Stomach (tissue), 9 donors: ENCODE measurements around the gene TMOD2. TPM values are rescaled to one million over a fixed set of nuclear protein-coding genes. Genes with fewer than 3 reads are reported as not detected.

Source experiments
- DNase-seq, 2 donors: peaks; one replicate each; pipeline versions ENCODE4 v3.0.0 to v3.0.0-alpha.2; 2013 to 2019
- H3K27ac ChIP-seq, 5 donors: fragments of 200-600 bp in 4 of 5; sonication (generic) in 4 of 5; one replicate each; pipeline ENCODE4 v1.5.1; 2013 to 2019; ENCODE audit warnings: mild to moderate bottlenecking in 1 of 5, moderate library complexity in 1 of 5
- H3K27me3 ChIP-seq, 3 donors: fragments of 200-600 bp; sonication (generic); one replicate each; pipeline ENCODE4 v1.5.1; 2017 to 2019; ENCODE audit warnings: mixed run types in 1 of 3
- H3K36me3 ChIP-seq, 4 donors: fragments of 200-600 bp; sonication (generic); 1 replicate in 3 of 4; 2 replicates in 1 of 4; pipeline ENCODE4 v1.5.1; 2016 to 2019
- H3K4me1 ChIP-seq, 4 donors: fragments of 200-600 bp; sonication (generic); one replicate each; pipeline ENCODE4 v1.5.1; 2016 to 2019
- H3K4me3 ChIP-seq, 4 donors: fragments of 200-600 bp; sonication (generic) in 3 of 4; one replicate each; pipeline ENCODE4 v1.5.1; 2016 to 2019; ENCODE audit warnings: mild to moderate bottlenecking in 1 of 4
- H3K9me3 ChIP-seq, 4 donors: fragments of 200-600 bp; sonication (generic); one replicate each; pipeline ENCODE4 v1.5.1; 2016 to 2019
- CTCF ChIP-seq, 7 experiments: fragments of 450-650 bp in 4 of 7; fragments of 200-600 bp in 3 of 7; sonication (generic) in 3 of 7; IDR thresholded peaks; one replicate each; pipeline ENCODE4 v1.5.1; 2016 to 2019; ENCODE audit warnings: antibody characterized with exemption in 7 of 7, control low read depth in 2 of 7, mild to moderate bottlenecking in 1 of 7
- EP300 ChIP-seq: sonication (generic); formaldehyde crosslinking; IDR thresholded peaks from one replicate; pipeline ENCODE4 v1.6.1; 2017; ENCODE audit warnings: antibody characterized with exemption
- POLR2A ChIP-seq, 4 donors: fragments of 450-650 bp; IDR thresholded peaks; one replicate each; pipeline ENCODE4 v1.6.1; 2016; ENCODE audit warnings: antibody characterized with exemption in 4 of 4, control low read depth in 2 of 4, mild to moderate bottlenecking in 1 of 4, moderate library complexity in 1 of 4
- POLR2AphosphoS5 ChIP-seq, 3 donors: sonication (generic); formaldehyde crosslinking; IDR thresholded peaks; one replicate each; pipeline ENCODE4 v1.6.1; 2016; ENCODE audit warnings: antibody characterized with exemption in 3 of 3
- WGBS, 5 donors: extraction: QIAGEN DNeasy Blood & Tissue Kit in 3 of 5; methylation state at CpG; one replicate each; pipeline versions ENCODE4 v1.1.5 to v1.1.7; 2013 to 2018; 5-methylcytosine and 5-hydroxymethylcytosine counted together
- intact Hi-C: fragments of 100-400 bp; cut with DNase I; formaldehyde crosslinking; loops from one replicate; pipeline ENCODE4 v1.15.1; 2023; ENCODE audit warnings: low total_unique reads
- polyA plus RNA-seq, 3 donors: library from polyadenylated mRNA; stranded (reverse); fragments of 200-250 nt; gene quantifications; one replicate each; pipeline ENCODE4 v1.2.3, GENCODE V29; 2013
- total RNA-seq, 5 donors: library from RNA; depleted of rRNA; stranded (reverse); fragments of >200 nt; gene quantifications; one replicate each; pipeline versions ENCODE4 v1.1.0 to v1.2.3, GENCODE V29; 2014 to 2016
- donor health status: healthy with polysubstance abuse.
- donor health status: Bipolar disorder and iron deficiency.
- donor health status: healthy.

The TMOD2 gene
- total and polyA plus RNA-seq, 8 donors = 0.87 to 19.3 (median 3.1) TPM

DNA sequence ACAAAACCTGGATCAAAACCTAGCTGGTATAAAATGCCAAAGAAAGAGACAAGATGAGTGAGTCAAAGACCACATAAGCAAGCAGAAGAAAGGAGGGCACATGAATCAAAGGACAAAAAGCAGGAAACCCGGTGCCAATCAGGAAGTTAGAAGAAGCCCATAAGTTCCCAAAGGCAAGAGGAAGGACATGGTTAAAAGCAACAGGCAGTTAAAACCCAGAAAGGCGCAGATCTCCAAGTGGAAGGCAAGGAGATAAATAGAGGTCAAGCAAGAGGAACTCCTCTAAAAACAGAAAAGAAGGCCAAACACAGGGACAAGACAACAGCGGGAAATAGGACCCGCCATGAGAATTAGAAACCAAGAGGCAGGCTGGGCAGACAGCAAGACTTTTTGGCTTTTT is 4.4 kb downstream of the TMOD2 start:
- H3K9me3 ChIP-seq = no peaks in the 10 kb centered on the region
- peaks cover 10 to 37% (median 26%) of the 10 kb centered on the region in 4 donors for H3K4me1 ChIP-seq
- 60 to 87% (median 69%) methylated on average over 4 of the region's 4 CpGs for WGBS, 5 donors
- H3K4me3 ChIP-seq = no peak overlapping the region
- intact Hi-C loops = no loop called here
- H3K27me3 ChIP-seq = no peaks in the 10 kb centered on the region
- no peak for DNase-seq
- H3K27ac ChIP-seq = no peak overlapping the region
- H3K36me3 ChIP-seq = no peaks in the 10 kb centered on the region
- TF ChIP-seq EP300 (no peak), POLR2A (IDR thresholded peaks at IDR 0.05) (no peak), CTCF (IDR thresholded peaks at IDR 0.05) (no peak), POLR2AphosphoS5 (IDR thresholded peaks at IDR 0.05) (no peak)

DNA sequence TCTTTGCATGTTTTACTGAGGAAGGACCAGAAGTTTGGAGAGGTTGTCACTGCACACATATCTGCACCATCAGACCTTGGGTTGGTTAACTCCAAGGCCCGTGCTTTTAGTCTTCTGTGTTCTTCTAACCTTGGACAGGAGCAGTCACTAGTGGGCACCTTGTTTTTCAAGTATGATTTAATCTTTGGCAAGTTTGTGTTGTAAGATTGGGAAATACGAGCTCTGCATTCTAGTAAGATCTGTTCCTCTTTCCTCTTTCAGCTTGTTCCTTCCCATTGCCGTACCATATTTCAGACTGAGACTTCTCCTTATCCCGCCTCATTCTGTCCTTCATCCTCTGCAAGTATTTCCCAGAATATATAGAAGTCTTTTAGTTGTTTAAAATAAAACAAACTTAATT is 5.1 kb downstream of the TMOD2 start:
- no peak for DNase-seq
- Histone ChIP-seq H3K27me3 (no peaks in the 10 kb centered on the region), H3K4me1 (peaks cover 6 to 32% (median 21%) of the 10 kb centered on the region in 4 donors), H3K4me3 (no peak overlapping the region), H3K9me3 (no peaks in the 10 kb centered on the region), H3K36me3 (no peaks in the 10 kb centered on the region), H3K27ac (no peak overlapping the region)
- WGBS, 5 donors = 75 to 84% (median 80%) methylated on average over 4 of the region's 4 CpGs
- intact Hi-C loops = no loop called here
- TF ChIP-seq EP300 = no peak
- TF ChIP-seq POLR2A (IDR thresholded peaks at IDR 0.05) = no peak
- TF ChIP-seq CTCF (IDR thresholded peaks at IDR 0.05) = no peak
- no peak for TF ChIP-seq POLR2AphosphoS5 (IDR thresholded peaks at IDR 0.05)

DNA sequence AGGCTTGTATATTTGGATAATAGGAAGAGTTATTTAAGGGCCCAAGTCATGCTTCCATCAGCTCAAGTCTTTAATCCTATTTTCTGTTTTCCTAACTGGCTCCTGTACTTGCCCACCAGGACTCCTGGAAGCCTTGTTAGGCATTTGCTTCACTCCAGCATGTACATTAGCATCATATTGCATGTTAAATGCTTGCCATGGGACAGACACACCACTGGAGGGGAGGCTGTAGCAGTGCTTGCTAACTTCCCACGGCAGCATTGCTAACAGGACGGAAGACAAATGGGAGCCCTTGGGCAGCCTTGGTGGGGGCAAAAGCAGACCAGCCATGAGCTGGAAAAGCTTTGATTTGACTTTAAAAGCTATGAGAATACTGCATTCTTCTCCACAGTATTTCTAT is 6.1 kb downstream of the TMOD2 start:
- H3K27me3 ChIP-seq = no peaks in the 10 kb centered on the region
- no peak for DNase-seq
- intact Hi-C loops = no loop called here
- H3K9me3 ChIP-seq = no peaks in the 10 kb centered on the region
- H3K4me1 ChIP-seq = peaks cover 1 to 26% (median 15%) of the 10 kb centered on the region in 4 donors
- no peak for TF ChIP-seq POLR2AphosphoS5 (IDR thresholded peaks at IDR 0.05)
- no peaks in the 10 kb centered on the region for H3K36me3 ChIP-seq
- WGBS, 5 donors = 75 to 100% (median 88%) methylated on average over 2 of the region's 2 CpGs
- H3K27ac ChIP-seq = no peak overlapping the region
- no peak overlapping the region for H3K4me3 ChIP-seq

- TF ChIP-seq POLR2AphosphoS5 (IDR thresholded peaks at IDR 0.05) (peak in 1 of 3 donors; percentile 10), EP300 (no peak)
- H3K4me1 ChIP-seq = peaks cover 0 to 20% (median 11%) of the 10 kb centered on the region in 4 donors
- H3K36me3 ChIP-seq = no peaks in the 10 kb centered on the region
- H3K27me3 ChIP-seq = no peaks in the 10 kb centered on the region
- intact Hi-C loops = no loop called here
- peak; percentile 29 to 81 for DNase-seq
- H3K27ac ChIP-seq = peak overlapping the region in 1 of 5 donors; percentile 0
- H3K9me3 ChIP-seq = no peaks in the 10 kb centered on the region
- H3K4me3 ChIP-seq = no peak overlapping the region
- 17 to 60% (median 46%) methylated on average over 1 of the region's 1 CpG for WGBS, 5 donors
These were observed 7.2 kb downstream of the TMOD2 start for GRCh38 chr15:51758645-51759044.

DNA sequence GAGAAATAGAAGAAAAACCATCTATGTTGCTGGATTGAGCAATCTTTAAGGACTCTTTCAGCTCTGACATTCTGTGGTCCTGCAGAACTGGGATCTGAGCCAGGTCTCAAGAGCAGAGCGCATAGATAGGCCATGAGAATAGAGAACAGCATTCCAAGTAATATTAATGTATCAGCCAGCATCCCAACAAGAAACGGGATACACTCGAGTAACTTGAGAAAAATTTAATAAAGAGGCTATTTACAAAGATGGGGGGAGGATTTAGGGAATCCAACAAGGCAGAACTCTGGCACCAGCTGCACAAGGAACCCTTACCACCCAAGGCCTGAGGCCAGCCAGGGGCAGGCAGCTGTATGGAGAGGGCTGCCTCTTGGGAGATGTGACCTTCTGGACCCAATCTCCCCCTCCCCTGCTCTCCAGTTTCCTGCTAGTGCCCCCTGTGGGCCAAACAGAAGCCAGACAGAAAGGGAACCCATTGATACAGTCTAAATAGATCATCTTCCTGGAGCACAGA is 8.2 kb downstream of the TMOD2 start:
- Histone ChIP-seq H3K27ac (peak overlapping the region in 1 of 5 donors; percentile 10), H3K27me3 (no peaks in the 10 kb centered on the region), H3K9me3 (no peaks in the 10 kb centered on the region), H3K4me1 (peaks cover 0 to 20% (median 11%) of the 10 kb centered on the region in 4 donors), H3K4me3 (no peak overlapping the region), H3K36me3 (no peaks in the 10 kb centered on the region)
- 43 to 54% (median 53%) methylated on average over 3 of the region's 3 CpGs for WGBS, 5 donors
- DNase-seq = peak in 1 of 2 donors; percentile 85
- intact Hi-C loops = no loop called here
- TF ChIP-seq CTCF (IDR thresholded peaks at IDR 0.05) (no peak), POLR2AphosphoS5 (IDR thresholded peaks at IDR 0.05) (no peak), POLR2A (IDR thresholded peaks at IDR 0.05) (no peak), EP300 (no peak)
